Measurements from ENCODE around the gene NOC4L.

NOC4L gene

GRCh38 chr12:132145334-132145733 is 1.1 kb downstream of the NOC4L start:
- Histone ChIP-seq H3K9ac (ENCODE audit: low read length) (no peak overlapping the region), H2AK5ac (ENCODE audit: low read length) (no peak overlapping the region), H3K36me3 (ENCODE audit: control insufficient read depth in 1 of 2, insufficient read depth in 2 of 2, low read length in 2 of 2) (peaks cover 44 to 50% of the 10 kb centered on the region in 2 experiments), H4K8ac (ENCODE audit: low read depth, low read length) (peak overlapping the region; percentile 32), H3K18ac (ENCODE audit: low read length) (no peak overlapping the region), H4K12ac (ENCODE audit: low read depth, low read length) (no peak overlapping the region), H2AFZ (ENCODE audit: insufficient read depth, low read length, poor library complexity) (no peak overlapping the region), H2BK5ac (ENCODE audit: low read depth, low read length, poor library complexity) (no peak overlapping the region), H3K4ac (ENCODE audit: low read depth, low read length) (no peak overlapping the region), H3K27ac (ENCODE audit: low read depth, low read length) (no peak overlapping the region), H3K79me2 (ENCODE audit: control insufficient read depth, insufficient read depth, low read length, poor library complexity) (peaks cover 6% of the 10 kb centered on the region), H3K4me3 (ENCODE audit: low read depth, low read length) (peak overlapping the region; percentile 97), H3K23ac (ENCODE audit: low read length) (no peak overlapping the region), H2BK120ac (ENCODE audit: insufficient read depth, low read length, poor library complexity) (no peak overlapping the region), H3K4me2 (ENCODE audit: low read length) (peak overlapping the region; percentile 96), H2BK12ac (ENCODE audit: low read length) (no peak overlapping the region), H4K91ac (ENCODE audit: low read depth, low read length) (no peak overlapping the region), H3K4me1 (ENCODE audit: control insufficient read depth in 1 of 2, insufficient read depth in 2 of 2, low read length in 2 of 2) (peaks cover 10 to 16% of the 10 kb centered on the region in 2 experiments), H3K79me1 (ENCODE audit: low read length) (peaks cover 2% of the 10 kb centered on the region), H3K27me3 (ENCODE audit: insufficient read depth, low read length) (no peaks in the 10 kb centered on the region), H3K9me3 (ENCODE audit: insufficient read depth, low read depth, low read length) (peaks cover 2% of the 10 kb centered on the region), H3K14ac (ENCODE audit: low read length) (no peak overlapping the region)
- no peak for DNase-seq
- WGBS (ENCODE audit: extremely low coverage, insufficient coverage, insufficient read length) = no CpG with 5 or more reads among the region's 7 CpGs

- H3K79me1 ChIP-seq (ENCODE audit: low read length) = peaks cover 2% of the 10 kb centered on the region
Observed at GRCh38 chr12:132146098-132146497, 1.8 kb downstream of the NOC4L start.

GRCh38 chr12:132146772-132147422 is 2.6 kb downstream of the NOC4L start:
- Histone ChIP-seq H2BK12ac (ENCODE audit: low read length) (no peak overlapping the region), H3K27me3 (ENCODE audit: insufficient read depth, low read length) (no peaks in the 10 kb centered on the region), H3K36me3 (ENCODE audit: control insufficient read depth in 1 of 2, insufficient read depth in 2 of 2, low read length in 2 of 2) (peaks cover 38 to 41% of the 10 kb centered on the region in 2 experiments), H2AFZ (ENCODE audit: insufficient read depth, low read length, poor library complexity) (no peak overlapping the region), H3K4me2 (ENCODE audit: low read length) (no peak overlapping the region), H3K9me3 (ENCODE audit: insufficient read depth, low read depth, low read length) (peaks cover 2% of the 10 kb centered on the region), H3K27ac (ENCODE audit: low read depth, low read length) (no peak overlapping the region), H3K23ac (ENCODE audit: low read length) (no peak overlapping the region), H3K18ac (ENCODE audit: low read length) (peak overlapping the region; percentile 5), H3K4me3 (ENCODE audit: low read depth, low read length) (no peak overlapping the region), H3K9ac (ENCODE audit: low read length) (no peak overlapping the region), H3K79me1 (ENCODE audit: low read length) (peaks cover 2% of the 10 kb centered on the region), H4K8ac (ENCODE audit: low read depth, low read length) (no peak overlapping the region), H3K79me2 (ENCODE audit: control insufficient read depth, insufficient read depth, low read length, poor library complexity) (peaks cover 6% of the 10 kb centered on the region), H4K12ac (ENCODE audit: low read depth, low read length) (no peak overlapping the region), H3K4me1 (ENCODE audit: control insufficient read depth in 1 of 2, insufficient read depth in 2 of 2, low read length in 2 of 2) (peaks cover 10 to 16% of the 10 kb centered on the region in 2 experiments), H2BK120ac (ENCODE audit: insufficient read depth, low read length, poor library complexity) (no peak overlapping the region), H2BK5ac (ENCODE audit: low read depth, low read length, poor library complexity) (no peak overlapping the region), H3K14ac (ENCODE audit: low read length) (no peak overlapping the region), H3K4ac (ENCODE audit: low read depth, low read length) (no peak overlapping the region), H4K91ac (ENCODE audit: low read depth, low read length) (no peak overlapping the region), H2AK5ac (ENCODE audit: low read length) (no peak overlapping the region)
- no CpG with 5 or more reads among the region's 19 CpGs for WGBS (ENCODE audit: extremely low coverage, insufficient coverage, insufficient read length)
- no peak for DNase-seq

More at GRCh38 chr12:132146098-132146497, 1.8 kb downstream of the NOC4L start:
- H3K27ac ChIP-seq (ENCODE audit: low read depth, low read length) = no peak overlapping the region
- H3K18ac ChIP-seq (ENCODE audit: low read length) = no peak overlapping the region
- no peak overlapping the region for H2BK120ac ChIP-seq (ENCODE audit: insufficient read depth, low read length, poor library complexity)
- no peak overlapping the region for H4K91ac ChIP-seq (ENCODE audit: low read depth, low read length)
- no peaks in the 10 kb centered on the region for H3K27me3 ChIP-seq (ENCODE audit: insufficient read depth, low read length)
- no peak overlapping the region for H4K12ac ChIP-seq (ENCODE audit: low read depth, low read length)
- H3K79me2 ChIP-seq (ENCODE audit: control insufficient read depth, insufficient read depth, low read length, poor library complexity) = peaks cover 6% of the 10 kb centered on the region
- H2AK5ac ChIP-seq (ENCODE audit: low read length) = no peak overlapping the region
- H2BK5ac ChIP-seq (ENCODE audit: low read depth, low read length, poor library complexity) = no peak overlapping the region
- no peak overlapping the region for H3K4me2 ChIP-seq (ENCODE audit: low read length)
- peaks cover 2% of the 10 kb centered on the region for H3K9me3 ChIP-seq (ENCODE audit: insufficient read depth, low read depth, low read length)
- no peak overlapping the region for H3K4me3 ChIP-seq (ENCODE audit: low read depth, low read length)
- no peak overlapping the region for H4K8ac ChIP-seq (ENCODE audit: low read depth, low read length)
- no CpG with 5 or more reads among the region's 24 CpGs for WGBS (ENCODE audit: extremely low coverage, insufficient coverage, insufficient read length)
- no peak overlapping the region for H2BK12ac ChIP-seq (ENCODE audit: low read length)
- peaks cover 10 to 16% of the 10 kb centered on the region in 2 experiments for H3K4me1 ChIP-seq (ENCODE audit: control insufficient read depth in 1 of 2, insufficient read depth in 2 of 2, low read length in 2 of 2)
- no peak overlapping the region for H3K23ac ChIP-seq (ENCODE audit: low read length)
- peaks cover 40 to 42% of the 10 kb centered on the region in 2 experiments for H3K36me3 ChIP-seq (ENCODE audit: control insufficient read depth in 1 of 2, insufficient read depth in 2 of 2, low read length in 2 of 2)
- H2AFZ ChIP-seq (ENCODE audit: insufficient read depth, low read length, poor library complexity) = no peak overlapping the region
- H3K4ac ChIP-seq (ENCODE audit: low read depth, low read length) = no peak overlapping the region
- H3K14ac ChIP-seq (ENCODE audit: low read length) = no peak overlapping the region
- no peak overlapping the region for H3K9ac ChIP-seq (ENCODE audit: low read length)
- DNase-seq = no peak

- H2AK5ac ChIP-seq (ENCODE audit: low read length) = no peak overlapping the region
- H3K18ac ChIP-seq (ENCODE audit: low read length) = no peak overlapping the region
- no peak overlapping the region for H3K4me3 ChIP-seq (ENCODE audit: low read depth, low read length)
- H3K27me3 ChIP-seq (ENCODE audit: insufficient read depth, low read length) = no peaks in the 10 kb centered on the region
- peaks cover 2% of the 10 kb centered on the region for H3K79me1 ChIP-seq (ENCODE audit: low read length)
- peaks cover 10 to 15% of the 10 kb centered on the region in 2 experiments for H3K4me1 ChIP-seq (ENCODE audit: control insufficient read depth in 1 of 2, insufficient read depth in 2 of 2, low read length in 2 of 2)
- no peak overlapping the region for H3K27ac ChIP-seq (ENCODE audit: low read depth, low read length)
- H3K9ac ChIP-seq (ENCODE audit: low read length) = no peak overlapping the region
- H2BK12ac ChIP-seq (ENCODE audit: low read length) = no peak overlapping the region
- peaks cover 6% of the 10 kb centered on the region for H3K79me2 ChIP-seq (ENCODE audit: control insufficient read depth, insufficient read depth, low read length, poor library complexity)
- no peak for DNase-seq
- WGBS (ENCODE audit: extremely low coverage, insufficient coverage, insufficient read length) = no CpG with 5 or more reads among the region's 38 CpGs
- peaks cover 38 to 41% of the 10 kb centered on the region in 2 experiments for H3K36me3 ChIP-seq (ENCODE audit: control insufficient read depth in 1 of 2, insufficient read depth in 2 of 2, low read length in 2 of 2)
- H3K14ac ChIP-seq (ENCODE audit: low read length) = no peak overlapping the region
- H2BK5ac ChIP-seq (ENCODE audit: low read depth, low read length, poor library complexity) = no peak overlapping the region
- H4K12ac ChIP-seq (ENCODE audit: low read depth, low read length) = no peak overlapping the region
- no peak overlapping the region for H4K91ac ChIP-seq (ENCODE audit: low read depth, low read length)
- no peak overlapping the region for H3K4ac ChIP-seq (ENCODE audit: low read depth, low read length)
- H2AFZ ChIP-seq (ENCODE audit: insufficient read depth, low read length, poor library complexity) = no peak overlapping the region
- no peak overlapping the region for H4K8ac ChIP-seq (ENCODE audit: low read depth, low read length)
- no peak overlapping the region for H2BK120ac ChIP-seq (ENCODE audit: insufficient read depth, low read length, poor library complexity)
- H3K23ac ChIP-seq (ENCODE audit: low read length) = no peak overlapping the region
- H3K9me3 ChIP-seq (ENCODE audit: insufficient read depth, low read depth, low read length) = peaks cover 2% of the 10 kb centered on the region
- H3K4me2 ChIP-seq (ENCODE audit: low read length) = no peak overlapping the region
Observed at GRCh38 chr12:132147423-132148367, 3.4 kb downstream of the NOC4L start.

Measured in trophoblast cell (in vitro differentiated cells and primary cell).